ENCODE data around the gene ZNF827.

ZNF827 gene

GRCh38 chr4:145823743-145824142 is 114.9 kb downstream of the ZNF827 start:
- DNase-seq: no peak

GRCh38 chr4:145822581-145822980 is 116.0 kb downstream of the ZNF827 start:
- no peak for DNase-seq

GRCh38 chr4:145822181-145822580 is 116.4 kb downstream of the ZNF827 start:
- DNase-seq: no peak

- no peak for DNase-seq
Measured at GRCh38 chr4:145821766-145822165, 116.9 kb downstream of the ZNF827 start.

- DNase-seq: no peak
Measured at GRCh38 chr4:145820407-145820806, 118.2 kb downstream of the ZNF827 start.

GRCh38 chr4:145819853-145820181 is 118.8 kb downstream of the ZNF827 start:
- no peak for DNase-seq

GRCh38 chr4:145819101-145819852 is 119.3 kb downstream of the ZNF827 start:
- DNase-seq: no peak

- DNase-seq: no peak
Measured at GRCh38 chr4:145818011-145818410, 120.6 kb downstream of the ZNF827 start.

- no peak for DNase-seq
Measured at GRCh38 chr4:145816091-145816490, 122.5 kb downstream of the ZNF827 start.

GRCh38 chr4:145815626-145816025 is 123.0 kb downstream of the ZNF827 start:
- no peak for DNase-seq

- DNase-seq: no peak
Measured at GRCh38 chr4:145815027-145815612, 123.5 kb downstream of the ZNF827 start.

GRCh38 chr4:145814246-145814645 is 124.4 kb downstream of the ZNF827 start:
- no peak for DNase-seq

- no peak for DNase-seq
Measured at GRCh38 chr4:145812919-145813318, 125.7 kb downstream of the ZNF827 start.

GRCh38 chr4:145808848-145809512 is 129.6 kb downstream of the ZNF827 start:
- DNase-seq: no peak

GRCh38 chr4:145808021-145808650 is 130.5 kb downstream of the ZNF827 start:
- DNase-seq: no peak

- no peak for DNase-seq
Measured at GRCh38 chr4:145805490-145805889, 133.1 kb downstream of the ZNF827 start.

- no peak for DNase-seq
Measured at GRCh38 chr4:145804116-145804515, 134.5 kb downstream of the ZNF827 start.

GRCh38 chr4:145799223-145799622 is 139.4 kb downstream of the ZNF827 start:
- no peak for DNase-seq

- DNase-seq: no peak
Measured at GRCh38 chr4:145797278-145797677, 141.3 kb downstream of the ZNF827 start.

GRCh38 chr4:145796346-145796745 is 142.3 kb downstream of the ZNF827 start:
- no peak for DNase-seq

GRCh38 chr4:145795521-145795920 is 143.1 kb downstream of the ZNF827 start:
- no peak for DNase-seq

GRCh38 chr4:145792429-145792828 is 146.2 kb downstream of the ZNF827 start:
- no peak for DNase-seq

- DNase-seq: no peak
Measured at GRCh38 chr4:145791988-145792387, 146.6 kb downstream of the ZNF827 start.

- no peak for DNase-seq
Measured at GRCh38 chr4:145788755-145789154, 149.9 kb downstream of the ZNF827 start.

Measured in CD4-positive, alpha-beta T cell treated with Interleukin-21 for 1 hour (primary cell).